GM15510 (cell line): ENCODE measurements around the gene IGSF8.

ENCODE experiments used
- POLR2A ChIP-seq: IDR thresholded peaks from 3 replicates; pipeline ENCODE4 v1.6.1; 2011; ENCODE audit warnings: borderline replicate concordance; ENCODE audit not compliant: insufficient read length; ENCODE audit errors: extremely low read depth

The IGSF8 gene

GRCh38 chr1:160050619-160051018 lies 47.8 kb downstream of the IGSF8 start:
- TF ChIP-seq POLR2A: no peak

DNA sequence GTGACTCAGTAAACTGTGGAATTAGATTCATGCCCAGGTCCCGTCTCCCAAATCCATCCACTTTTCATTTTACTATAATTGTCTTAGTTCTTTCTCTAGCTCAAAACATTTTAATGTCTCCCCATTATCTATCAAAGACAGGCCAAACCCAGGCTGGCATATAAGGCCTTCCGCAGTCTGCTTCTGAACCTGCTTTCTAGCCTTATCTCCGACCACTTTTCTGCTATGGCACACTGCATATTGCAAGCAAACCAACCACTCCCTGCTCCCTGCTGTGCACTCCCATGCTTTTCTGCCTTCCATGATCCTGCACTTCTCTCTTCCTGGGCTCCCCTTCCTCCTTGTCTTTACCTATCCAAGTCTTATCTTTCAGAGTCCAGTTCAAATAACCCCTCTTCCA lies 49.3 kb downstream of the IGSF8 start:
- TF ChIP-seq POLR2A: no peak

- no peak for TF ChIP-seq POLR2A
Measured at GRCh38 chr1:160048335-160048734, 50.1 kb downstream of the IGSF8 start.

- no peak for TF ChIP-seq POLR2A
Measured at GRCh38 chr1:160047111-160047991, 51.1 kb downstream of the IGSF8 start.

- TF ChIP-seq POLR2A: no peak
Measured at GRCh38 chr1:160046494-160047110, 51.8 kb downstream of the IGSF8 start.

DNA sequence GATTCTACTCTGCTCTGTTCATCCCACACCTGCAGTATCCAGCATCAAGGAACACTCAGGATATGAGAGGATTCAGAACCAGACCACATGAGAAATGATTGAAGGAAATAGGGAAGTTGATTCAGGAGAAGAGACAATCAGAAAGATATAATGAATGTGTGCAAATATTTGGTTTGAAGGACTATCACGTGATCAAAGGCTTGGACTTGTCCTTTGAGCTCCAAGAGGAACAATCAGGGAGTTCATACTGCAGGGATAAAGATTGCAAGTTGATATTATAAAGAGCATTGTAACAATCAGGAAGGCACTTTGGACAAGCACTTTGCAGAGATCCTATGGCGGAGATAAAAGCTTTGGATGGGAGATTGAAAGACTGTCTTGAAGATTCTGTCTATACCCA lies 52.8 kb downstream of the IGSF8 start:
- no peak for TF ChIP-seq POLR2A

DNA sequence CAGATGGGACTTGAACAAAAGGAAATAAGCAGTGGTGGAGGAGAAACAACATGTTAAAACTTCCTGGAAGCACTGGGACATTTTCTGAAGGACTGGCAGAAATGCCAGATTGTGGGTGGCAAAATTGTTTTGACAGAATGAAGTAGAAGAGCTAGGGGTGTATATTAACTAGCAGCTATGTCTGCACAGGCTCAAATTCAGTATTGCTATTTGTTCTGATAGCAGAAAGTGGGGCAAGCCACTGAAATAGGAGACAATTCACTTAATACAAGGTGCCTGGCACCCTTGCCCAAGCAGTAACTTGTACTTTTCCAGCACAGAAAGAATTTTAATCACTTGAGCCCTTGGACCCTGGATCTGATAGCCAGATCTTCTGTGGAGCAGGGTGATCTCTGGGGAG lies 54.9 kb downstream of the IGSF8 start:
- TF ChIP-seq POLR2A: no peak
